NCI-H2196 treated with DMSO at 0.1 percent for 48 hours (cell line): ENCODE data around the gene ROBO1.
A peak's percentile ranks its signal among the peaks of the same experiment; 100 is the strongest.
"Not testable (repeated sequence)": the region's sequence is repeated elsewhere in the genome, so short reads cannot be mapped to it uniquely, and the experiment has no call there.

ENCODE experiments used
- DNase-seq: peaks from one replicate; lab custom pipeline; 2025; ENCODE audit not compliant: unreplicated experiment; lab: John Stamatoyannopoulos, UW

Gene ROBO1

GRCh38 chr3:78765671-78766485, 1001.9 kb downstream of the ROBO1 start:
- no peak for DNase-seq

- DNase-seq, result no peak
Observed at GRCh38 chr3:78764634-78765033, 1003.2 kb downstream of the ROBO1 start.

GRCh38 chr3:78762121-78762520, 1005.7 kb downstream of the ROBO1 start:
- DNase-seq, result no peak

- no peak for DNase-seq
Observed at GRCh38 chr3:78761126-78761525, 1006.7 kb downstream of the ROBO1 start.

GRCh38 chr3:78757731-78758130, 1010.1 kb downstream of the ROBO1 start:
- DNase-seq, result no peak

GRCh38 chr3:78754066-78754743, 1013.6 kb downstream of the ROBO1 start:
- DNase-seq, result no peak

GRCh38 chr3:78751266-78751665, 1016.5 kb downstream of the ROBO1 start:
- DNase-seq, result no peak

- DNase-seq, result not testable (repeated sequence)
Observed at GRCh38 chr3:78750291-78750690, 1017.5 kb downstream of the ROBO1 start.

- no peak for DNase-seq
Observed at GRCh38 chr3:78749056-78749455, 1018.7 kb downstream of the ROBO1 start.

- no peak for DNase-seq
Observed at GRCh38 chr3:78745847-78746246, 1022.0 kb downstream of the ROBO1 start.

- no peak for DNase-seq
Observed at GRCh38 chr3:78742491-78742890, 1025.3 kb downstream of the ROBO1 start.

- no peak for DNase-seq
Observed at GRCh38 chr3:78742041-78742440, 1025.8 kb downstream of the ROBO1 start.

GRCh38 chr3:78741066-78741645, 1026.6 kb downstream of the ROBO1 start:
- no peak for DNase-seq

GRCh38 chr3:78738833-78739232, 1029.0 kb downstream of the ROBO1 start:
- DNase-seq, result no peak

- no peak for DNase-seq
Observed at GRCh38 chr3:78737988-78738387, 1029.8 kb downstream of the ROBO1 start.

- DNase-seq, result no peak
Observed at GRCh38 chr3:78736863-78737262, 1030.9 kb downstream of the ROBO1 start.

GRCh38 chr3:78734048-78734637, 1033.7 kb downstream of the ROBO1 start:
- DNase-seq, result no peak

GRCh38 chr3:78732893-78733292, 1034.9 kb downstream of the ROBO1 start:
- no peak for DNase-seq

- DNase-seq, result no peak
Observed at GRCh38 chr3:78732471-78732870, 1035.3 kb downstream of the ROBO1 start.

- no peak for DNase-seq
Observed at GRCh38 chr3:78729946-78730345, 1037.9 kb downstream of the ROBO1 start.

GRCh38 chr3:78728406-78729145, 1039.2 kb downstream of the ROBO1 start:
- DNase-seq, result peak; percentile 61
